MCF 10A (cell line): Measurements from ENCODE around the gene MBOAT1. TPM values are rescaled to one million over a fixed set of nuclear protein-coding genes. Genes with fewer than 3 reads are reported as not detected.

Experiments
- BruUV-seq: library from RNA; stranded (reverse); fragments of 400-500 nt; replicated peaks from 2 replicates; lab custom pipeline; 2021; lab: Mats Ljungman, UMichigan
- CTCF ChIA-PET: fragments of 300-600 bp; sonication (Branson Sonifier 250); formaldehyde crosslinking; extraction: SDS; loops from one replicate; lab custom pipeline; 2021; ENCODE audit warnings: antibody characterized with exemption, inconsistent platforms; lab: Yijun Ruan, JAX
- POLR2A ChIA-PET: fragments of 300-600, 350-650 bp; sonication (Branson Sonifier 250); formaldehyde crosslinking; extraction: SDS; loops from one replicate; lab custom pipeline; 2020; ENCODE audit warnings: antibody characterized with exemption, inconsistent platforms; lab: Yijun Ruan, JAX
- DNase-seq: peaks from one replicate; pipeline ENCODE4 v3.0.0-alpha.2; 2018; ENCODE audit not compliant: unreplicated experiment
- H3K27ac Mint-ChIP-seq: one replicate; pipeline ENCODE4 v1.8.0; 2022; ENCODE audit warnings: mild to moderate bottlenecking, low read depth, mixed read lengths; ENCODE audit not compliant: unreplicated experiment
- H3K27me3 Mint-ChIP-seq: one replicate; pipeline ENCODE4 v1.8.0; 2022; ENCODE audit warnings: mixed read lengths; ENCODE audit not compliant: insufficient read depth, unreplicated experiment
- H3K36me3 Mint-ChIP-seq: one replicate; pipeline ENCODE4 v1.8.0; 2022; ENCODE audit warnings: mild to moderate bottlenecking, moderate library complexity, mixed read lengths; ENCODE audit not compliant: insufficient read depth, unreplicated experiment
- H3K4me1 Mint-ChIP-seq: one replicate; pipeline ENCODE4 v1.8.0; 2022; ENCODE audit warnings: mixed read lengths; ENCODE audit not compliant: insufficient read depth, unreplicated experiment
- H3K4me3 Mint-ChIP-seq: one replicate; pipeline ENCODE4 v1.8.0; 2022; ENCODE audit warnings: mild to moderate bottlenecking, moderate library complexity, mixed read lengths; ENCODE audit not compliant: unreplicated experiment
- H3K9me3 Mint-ChIP-seq: one replicate; pipeline ENCODE4 v1.8.0; 2022; ENCODE audit warnings: mixed read lengths; ENCODE audit not compliant: unreplicated experiment
- intact Hi-C: fragments of 100-400 bp; cut with micrococcal nuclease; formaldehyde crosslinking; loops from 2 replicates; pipeline ENCODE4 v1.14.1; 2022
- total RNA-seq: library from RNA; stranded (reverse); gene quantifications from 2 replicates; pipeline ENCODE4 v1.2.3, GENCODE V29; 2022
- TF ChIP-seq, protein P1 (sequence below): fragments of 200-600 bp; IDR thresholded peaks from one replicate; pipeline ENCODE4 v1.8.0; 2022; ENCODE audit warnings: antibody characterized with exemption, mild to moderate bottlenecking; ENCODE audit not compliant: unreplicated experiment

The MBOAT1 gene
- total RNA-seq, 1 experiment from 2014 or later = 6.3 TPM

DNA sequence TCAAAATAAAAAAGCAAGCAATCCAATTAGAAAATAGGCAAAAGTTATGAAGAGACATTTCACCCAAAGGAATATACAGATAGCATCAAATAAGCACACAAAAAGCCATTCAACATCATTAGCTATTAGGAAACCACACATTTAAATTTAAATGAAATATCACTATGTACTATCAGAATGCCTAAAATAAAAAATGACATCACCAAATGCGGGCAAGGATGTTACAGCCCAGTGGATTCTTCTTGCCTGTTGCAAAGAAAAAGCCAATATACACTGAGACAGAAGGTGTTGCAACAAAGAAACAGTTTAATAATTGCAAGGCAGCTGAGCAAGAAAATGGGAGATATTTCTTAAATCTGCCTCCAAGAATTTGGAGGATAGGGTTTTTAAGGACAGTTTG lies 31.0 kb upstream of the MBOAT1 start:
- no TSS peak for BruUV-seq
- CTCF ChIA-PET = interaction anchor here (0.6 to 1.1 kb wide), 2 partner anchors 117 to 151 kb away, joined by 3 read pairs; no protein-coding TSS in a partner anchor
- intact Hi-C loops = no loop called here

DNA sequence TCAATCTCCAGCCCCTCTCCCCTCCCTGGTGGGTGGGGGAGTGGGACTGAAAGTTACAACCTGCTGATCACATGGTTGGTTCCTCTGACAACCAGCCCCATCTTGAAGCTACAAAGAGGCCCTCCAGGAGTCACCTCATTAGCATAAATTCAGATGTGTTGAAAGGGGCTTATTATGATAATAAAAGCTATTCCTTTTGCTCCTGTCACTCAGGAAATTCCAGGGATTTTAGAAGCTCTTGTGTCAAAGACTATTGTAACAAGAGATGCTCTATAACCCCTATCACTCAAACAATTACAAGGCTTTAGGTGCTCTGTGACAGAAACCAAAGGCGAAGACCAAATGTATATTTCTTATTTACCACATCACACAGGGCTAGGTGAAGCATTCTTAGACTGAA lies 30.1 kb upstream of the MBOAT1 start:
- Mint-ChIP-seq H3K27me3 (no peaks in the 10 kb centered on the region), H3K36me3 (no peaks in the 10 kb centered on the region), H3K27ac (no peak overlapping the region), H3K4me1 (peaks cover 5% of the 10 kb centered on the region), H3K4me3 (no peak overlapping the region), H3K9me3 (no peaks in the 10 kb centered on the region)
- no peak for DNase-seq
- CTCF ChIA-PET = interaction anchor here (1.1 kb wide), 1 partner anchor 150 kb away, joined by 3 read pairs; no protein-coding TSS in a partner anchor
- POLR2A ChIA-PET = interaction anchor here (1.2 kb wide), 1 partner anchor 31 kb away, joined by 4 read pairs; no protein-coding TSS in a partner anchor
- intact Hi-C loops = no loop called here
- no TSS peak for BruUV-seq
- TF ChIP-seq, protein P1, sequence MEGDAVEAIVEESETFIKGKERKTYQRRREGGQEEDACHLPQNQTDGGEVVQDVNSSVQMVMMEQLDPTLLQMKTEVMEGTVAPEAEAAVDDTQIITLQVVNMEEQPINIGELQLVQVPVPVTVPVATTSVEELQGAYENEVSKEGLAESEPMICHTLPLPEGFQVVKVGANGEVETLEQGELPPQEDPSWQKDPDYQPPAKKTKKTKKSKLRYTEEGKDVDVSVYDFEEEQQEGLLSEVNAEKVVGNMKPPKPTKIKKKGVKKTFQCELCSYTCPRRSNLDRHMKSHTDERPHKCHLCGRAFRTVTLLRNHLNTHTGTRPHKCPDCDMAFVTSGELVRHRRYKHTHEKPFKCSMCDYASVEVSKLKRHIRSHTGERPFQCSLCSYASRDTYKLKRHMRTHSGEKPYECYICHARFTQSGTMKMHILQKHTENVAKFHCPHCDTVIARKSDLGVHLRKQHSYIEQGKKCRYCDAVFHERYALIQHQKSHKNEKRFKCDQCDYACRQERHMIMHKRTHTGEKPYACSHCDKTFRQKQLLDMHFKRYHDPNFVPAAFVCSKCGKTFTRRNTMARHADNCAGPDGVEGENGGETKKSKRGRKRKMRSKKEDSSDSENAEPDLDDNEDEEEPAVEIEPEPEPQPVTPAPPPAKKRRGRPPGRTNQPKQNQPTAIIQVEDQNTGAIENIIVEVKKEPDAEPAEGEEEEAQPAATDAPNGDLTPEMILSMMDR = no peak

More for the DNA sequence above, 31.0 kb upstream of the MBOAT1 start:
- H3K9me3 Mint-ChIP-seq = no peaks in the 10 kb centered on the region
- no peaks in the 10 kb centered on the region for H3K36me3 Mint-ChIP-seq
- no peak for DNase-seq
- no peak overlapping the region for H3K27ac Mint-ChIP-seq
- peaks cover 5% of the 10 kb centered on the region for H3K4me1 Mint-ChIP-seq
- TF ChIP-seq, protein P1 = no peak
- no peaks in the 10 kb centered on the region for H3K27me3 Mint-ChIP-seq
- POLR2A ChIA-PET = interaction anchor here (1.2 kb wide), 1 partner anchor 32 kb away, joined by 4 read pairs; no protein-coding TSS in a partner anchor
- H3K4me3 Mint-ChIP-seq = no peak overlapping the region

DNA sequence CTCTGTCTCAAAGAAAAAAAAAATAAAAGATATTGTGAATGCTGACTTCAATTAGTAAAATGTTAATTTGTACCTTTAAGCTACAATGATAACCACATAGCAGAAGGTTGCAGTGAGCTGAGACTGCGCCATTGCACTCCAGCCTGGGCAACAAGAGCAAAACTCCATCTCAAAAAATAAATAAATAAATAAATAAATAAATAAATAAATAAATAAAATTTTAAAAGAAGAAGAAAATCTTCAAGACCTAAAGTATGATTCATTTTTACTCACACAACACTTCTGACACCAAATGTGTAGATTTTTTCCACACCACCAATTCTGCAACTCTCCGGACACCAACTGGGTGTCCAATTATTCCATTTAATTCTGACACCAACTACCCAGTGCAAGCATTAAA lies 28.8 kb upstream of the MBOAT1 start:
- ChIA-PET CTCF (interaction anchor here (0.6 kb wide), 2 partner anchors 68 to 166 kb away, joined by 3 to 5 read pairs; no protein-coding TSS in a partner anchor), POLR2A (interaction anchor here (0.6 kb wide), 1 partner anchor 33 kb away, joined by 3 read pairs; no protein-coding TSS in a partner anchor)
- TF ChIP-seq, protein P1 = no peak
- Mint-ChIP-seq H3K9me3 (no peaks in the 10 kb centered on the region), H3K36me3 (no peaks in the 10 kb centered on the region), H3K4me3 (no peak overlapping the region), H3K4me1 (no peaks in the 10 kb centered on the region), H3K27ac (no peak overlapping the region), H3K27me3 (no peaks in the 10 kb centered on the region)
- intact Hi-C loops = no loop called here
- no peak for DNase-seq
- no TSS peak for BruUV-seq

DNA sequence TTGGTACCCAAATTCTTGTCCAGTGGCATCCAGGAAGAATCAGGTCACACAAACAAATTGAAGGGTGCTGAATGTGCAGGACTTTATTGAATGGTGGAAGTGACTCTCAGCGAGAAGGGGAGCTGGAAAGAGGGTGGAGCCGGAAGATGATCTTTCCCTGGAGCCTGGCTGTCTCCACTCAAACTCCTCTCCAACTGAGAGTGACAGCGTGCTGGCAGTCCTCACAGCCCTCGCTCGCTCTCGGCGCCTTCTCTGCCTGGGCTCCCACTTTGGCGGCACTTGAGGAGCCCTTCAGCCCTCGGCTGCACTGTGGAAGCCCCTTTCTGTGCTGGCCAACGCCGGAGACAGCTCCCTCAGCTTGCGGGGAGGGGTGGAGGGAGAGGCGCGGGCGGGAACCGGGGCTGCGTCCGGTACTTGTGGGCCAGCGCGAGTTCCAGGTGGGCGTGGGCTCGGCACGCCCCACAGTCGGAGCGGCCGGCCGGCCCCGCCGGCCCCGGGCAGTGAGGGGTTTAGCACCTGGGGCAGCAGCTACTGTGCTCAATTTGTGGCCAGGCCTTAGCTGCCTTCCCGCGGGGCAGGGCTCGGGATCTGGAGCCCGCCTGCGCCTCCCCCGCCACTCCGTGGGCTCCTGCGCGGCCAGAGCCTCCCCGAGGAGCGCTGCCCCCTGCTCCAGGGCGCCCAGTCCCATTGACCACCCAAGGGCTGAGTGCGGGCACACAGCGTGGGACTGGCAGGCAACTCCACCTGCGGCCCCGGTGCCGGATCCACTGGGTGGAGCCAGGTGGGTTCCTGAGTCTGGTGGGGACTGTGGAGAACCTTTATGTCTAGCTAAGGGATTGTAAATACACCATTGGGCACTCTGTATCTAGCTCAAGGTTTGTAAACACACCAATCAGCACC lies 26.7 kb upstream of the MBOAT1 start:
- Mint-ChIP-seq H3K4me1 (no peaks in the 10 kb centered on the region), H3K9me3 (no peaks in the 10 kb centered on the region), H3K4me3 (no peak overlapping the region), H3K27ac (no peak overlapping the region), H3K27me3 (no peaks in the 10 kb centered on the region), H3K36me3 (no peaks in the 10 kb centered on the region)
- TF ChIP-seq, protein P1 = no peak
- intact Hi-C loops = no loop called here
- ChIA-PET CTCF (interaction anchor here (0.9 kb wide), 1 partner anchor 26 kb away, joined by 3 read pairs; no protein-coding TSS in a partner anchor), POLR2A (no interaction called here)
- DNase-seq = no peak
- BruUV-seq = no TSS peak
